Spinal cord (tissue), 10 donors: ENCODE results near the gene CTSO. TPM values are rescaled to one million over a fixed set of nuclear protein-coding genes. Genes with fewer than 3 reads are reported as not detected.

Experiments
- DNase-seq, 6 donors: peaks; one replicate each; pipeline versions ENCODE4 v3.0.0 to v3.0.0-alpha.2; 2013 to 2015; ENCODE audit warnings: low spot score in 6 of 6, low read depth in 4 of 6
- H3K27ac ChIP-seq: one replicate; pipeline ENCODE4 v1.5.1; 2013; ENCODE audit warnings: low read depth, low read length, control low read depth
- H3K27me3 ChIP-seq: one replicate; pipeline ENCODE4 v1.6.1; 2013; ENCODE audit warnings: low read length; ENCODE audit not compliant: control insufficient read depth, insufficient read depth
- H3K36me3 ChIP-seq: one replicate; pipeline ENCODE4 v1.6.1; 2013; ENCODE audit warnings: low read length; ENCODE audit not compliant: control insufficient read depth, insufficient read depth
- H3K4me1 ChIP-seq: one replicate; pipeline ENCODE4 v1.6.1; 2013; ENCODE audit warnings: low read length; ENCODE audit not compliant: control insufficient read depth, insufficient read depth
- H3K4me3 ChIP-seq: one replicate; pipeline ENCODE4 v1.5.1; 2013; ENCODE audit warnings: low read depth, low read length, control low read depth
- H3K9me3 ChIP-seq: one replicate; pipeline ENCODE4 v1.6.1; 2013; ENCODE audit warnings: low read length; ENCODE audit not compliant: control insufficient read depth, insufficient read depth
- WGBS: methylation state at CpG from one replicate; pipeline ENCODE4 v1.1.5; 2013; ENCODE audit warnings: missing lambda C conversion rate; ENCODE audit not compliant: insufficient coverage; 5-methylcytosine and 5-hydroxymethylcytosine counted together
- long read RNA-seq, 4 donors: transcript quantifications; one replicate each; lab custom pipeline, GENCODE V29; 2026
- polyA plus RNA-seq, 2 donors: library from polyadenylated mRNA; unstranded; fragments of 120-200 nt; gene quantifications; one replicate each; pipeline ENCODE4 v1.2.1, GENCODE V29; 2013; ENCODE audit not compliant: insufficient read length in 2 of 2
- total RNA-seq, 2 donors: library from RNA; depleted of rRNA in 1 of 2; stranded (reverse); fragments of 120-200 nt in 1 of 2; fragments of >200 nt in 1 of 2; gene quantifications; one replicate each; pipeline versions ENCODE4 v1.2.3 to v1.2.4, GENCODE V29; 2013 to 2014
- donor health status: healthy.

Gene CTSO
- 10 to 100 TPM; 24.2 to 38.3 TPM for total RNA-seq
- 10 to 100 TPM; 18.2 to 19.8 TPM for polyA plus RNA-seq
- long read RNA-seq, donor 1, partial matches to known transcripts, result 9 of 13 reads
- long read RNA-seq, donor 1, other reads (novel, unspliced or antisense), result 0 of 13 reads
- long read RNA-seq, donor 2, partial matches to known transcripts, result 0 of 1 reads
- long read RNA-seq, donor 2, other reads (novel, unspliced or antisense), result 0 of 1 reads
- long read RNA-seq, donor 3, partial matches to known transcripts, result 0 of 4 reads
- long read RNA-seq, donor 3, other reads (novel, unspliced or antisense), result 0 of 4 reads
- long read RNA-seq, donor 4, transcript CTSO-201 (8 exons, 2,954 nt), result major isoform, 11 of 18 reads
- long read RNA-seq, donor 4, partial matches to known transcripts, result 7 of 18 reads
- long read RNA-seq, donor 4, other reads (novel, unspliced or antisense), result 0 of 18 reads

GRCh38 chr4:155953151-155954117, at the start of gene CTSO:
Gene CTSO, minus strand, starts transcription at chr4:155953866. Its CDS starts 19 bp downstream, at chr4:155953847.
- H3K4me1 ChIP-seq, result peaks cover 6% of the 10 kb centered on the region
- H3K36me3 ChIP-seq, result no peaks in the 10 kb centered on the region
- peak within 1 kb of the TSS; percentile 87 for H3K4me3 ChIP-seq
- H3K9me3 ChIP-seq, result no peaks in the 10 kb centered on the region
- H3K27ac ChIP-seq, result peak within 1 kb of the TSS; percentile 99
- under 1% methylated on average over 48 of the region's 58 CpGs for WGBS
- no peaks in the 10 kb centered on the region for H3K27me3 ChIP-seq
- peak; percentile 77 to 97 (median 86) for DNase-seq

- Histone ChIP-seq H3K36me3 (no peaks in the 10 kb centered on the region), H3K4me1 (no peaks in the 10 kb centered on the region), H3K9me3 (no peaks in the 10 kb centered on the region), H3K27me3 (no peaks in the 10 kb centered on the region), H3K4me3 (no peak overlapping the region), H3K27ac (no peak overlapping the region)
- no CpG with 5 or more reads among the region's 3 CpGs for WGBS
- peak in 1 of 6 donors; percentile 60 for DNase-seq
Measured at GRCh38 chr4:156000491-156000890, 46.8 kb upstream of the CTSO start.

GRCh38 chr4:155999725-156000124, 46.1 kb upstream of the CTSO start:
- Histone ChIP-seq H3K4me1 (no peaks in the 10 kb centered on the region), H3K9me3 (no peaks in the 10 kb centered on the region), H3K36me3 (no peaks in the 10 kb centered on the region), H3K27me3 (no peaks in the 10 kb centered on the region), H3K4me3 (no peak overlapping the region), H3K27ac (no peak overlapping the region)
- DNase-seq, result peak in 2 of 6 donors; percentile 46 to 51
- WGBS, result no CpG with 5 or more reads among the region's 7 CpGs

- H3K36me3 ChIP-seq, result no peaks in the 10 kb centered on the region
- DNase-seq, result no peak
- H3K9me3 ChIP-seq, result no peaks in the 10 kb centered on the region
- H3K4me3 ChIP-seq, result no peak overlapping the region
- H3K4me1 ChIP-seq, result no peaks in the 10 kb centered on the region
- H3K27ac ChIP-seq, result no peak overlapping the region
- no peaks in the 10 kb centered on the region for H3K27me3 ChIP-seq
Measured at GRCh38 chr4:155995069-155995468, 41.4 kb upstream of the CTSO start.

- WGBS, result no CpG with 5 or more reads among the region's 4 CpGs
- Histone ChIP-seq H3K27ac (no peak overlapping the region), H3K9me3 (no peaks in the 10 kb centered on the region), H3K36me3 (no peaks in the 10 kb centered on the region), H3K27me3 (no peaks in the 10 kb centered on the region), H3K4me1 (no peaks in the 10 kb centered on the region), H3K4me3 (no peak overlapping the region)
- DNase-seq, result peak in 1 of 6 donors; percentile 55
Measured at GRCh38 chr4:155984106-155984797, 30.6 kb upstream of the CTSO start.

GRCh38 chr4:155982736-155983385, 29.2 kb upstream of the CTSO start:
- no peaks in the 10 kb centered on the region for H3K27me3 ChIP-seq
- no peaks in the 10 kb centered on the region for H3K9me3 ChIP-seq
- H3K27ac ChIP-seq, result no peak overlapping the region
- no peaks in the 10 kb centered on the region for H3K36me3 ChIP-seq
- no peak overlapping the region for H3K4me3 ChIP-seq
- no CpG with 5 or more reads among the region's 2 CpGs for WGBS
- H3K4me1 ChIP-seq, result no peaks in the 10 kb centered on the region
- peak in 1 of 6 donors; percentile 75 for DNase-seq

GRCh38 chr4:155978810-155979209, 25.1 kb upstream of the CTSO start:
- Histone ChIP-seq H3K4me3 (no peak overlapping the region), H3K27me3 (no peaks in the 10 kb centered on the region), H3K27ac (no peak overlapping the region), H3K4me1 (no peaks in the 10 kb centered on the region), H3K36me3 (no peaks in the 10 kb centered on the region), H3K9me3 (no peaks in the 10 kb centered on the region)
- WGBS, result 100% methylated on average over 2 of the region's 4 CpGs
- no peak for DNase-seq

GRCh38 chr4:155975511-155975910, 21.8 kb upstream of the CTSO start:
- Histone ChIP-seq H3K27me3 (no peaks in the 10 kb centered on the region), H3K36me3 (no peaks in the 10 kb centered on the region), H3K9me3 (no peaks in the 10 kb centered on the region), H3K4me3 (no peak overlapping the region), H3K27ac (no peak overlapping the region), H3K4me1 (no peaks in the 10 kb centered on the region)
- no peak for DNase-seq
- 100% methylated on average over 2 of the region's 2 CpGs for WGBS

- H3K9me3 ChIP-seq, result no peaks in the 10 kb centered on the region
- DNase-seq, result peak in 2 of 6 donors; percentile 45 to 71
- no peak overlapping the region for H3K4me3 ChIP-seq
- H3K36me3 ChIP-seq, result no peaks in the 10 kb centered on the region
- no peak overlapping the region for H3K27ac ChIP-seq
- no peaks in the 10 kb centered on the region for H3K4me1 ChIP-seq
- 10% methylated on average over 3 of the region's 3 CpGs for WGBS
- H3K27me3 ChIP-seq, result no peaks in the 10 kb centered on the region
Measured at GRCh38 chr4:155974996-155975395, 21.3 kb upstream of the CTSO start.
